NOMO-1 treated with dmso at 0.1 percent for 144 hours (cell line): Measurements from ENCODE around the gene LRRC36.

Experiments
- DNase-seq: peaks from one replicate; lab custom pipeline; 2025; ENCODE audit not compliant: unreplicated experiment; lab: John Stamatoyannopoulos, UW

LRRC36 gene

GRCh38 chr16:67326472-67327309, at the start of gene LRRC36, which contains the start of gene KCTD19:
LRRC36 (plus strand) TSS chr16:67326815; CDS start chr16:67326863, 48 bp downstream.
KCTD19 (minus strand) TSS chr16:67326741; CDS start chr16:67326707, 34 bp downstream.
- no peak for DNase-seq

DNA sequence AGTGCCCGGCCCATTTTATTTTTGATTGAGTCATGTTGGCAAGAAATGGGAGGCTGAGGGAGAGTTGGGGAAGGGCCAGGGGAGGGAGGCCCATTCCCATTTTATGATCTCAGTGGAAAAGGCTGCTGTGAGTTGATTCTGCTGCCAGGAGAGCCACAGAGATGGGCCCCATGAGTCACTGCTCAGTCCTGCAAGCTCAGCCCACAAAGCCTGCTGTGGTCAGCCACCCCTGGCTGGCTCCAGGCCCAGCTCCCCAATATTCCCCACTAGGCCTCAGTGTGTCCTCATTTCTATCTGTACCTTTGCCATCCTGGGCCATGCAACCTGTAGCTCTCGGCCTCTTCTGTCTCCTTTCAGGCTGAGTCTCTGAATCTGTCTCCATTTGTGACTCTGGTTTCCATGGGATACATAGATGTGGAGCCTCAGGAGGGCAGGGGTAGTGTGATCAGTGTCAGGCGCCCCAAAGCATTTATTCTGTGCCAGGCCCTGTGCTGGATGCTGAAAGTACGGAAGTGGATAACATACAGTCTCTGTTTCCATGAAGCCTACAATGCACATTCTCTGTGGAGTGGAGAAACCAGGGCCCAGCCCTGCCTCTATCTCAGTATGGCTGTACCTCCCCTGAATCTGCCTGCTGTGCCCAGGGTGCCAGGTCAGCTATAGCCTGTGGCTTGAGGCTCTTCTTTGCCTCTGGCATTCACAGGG, 49.2 kb upstream of the LRRC36 start:
- DNase-seq, result no peak

GRCh38 chr16:67277999-67278772, 48.4 kb upstream of the LRRC36 start:
- no peak for DNase-seq

GRCh38 chr16:67278773-67279295, 47.8 kb upstream of the LRRC36 start:
- DNase-seq, result no peak

- peak; percentile 73 for DNase-seq
These were observed 47.1 kb upstream of the LRRC36 start, which contains the start of gene PLEKHG4 for GRCh38 chr16:67279296-67280089. PLEKHG4 (plus strand) TSS chr16:67279532; CDS start chr16:67280045, 513 bp downstream.

GRCh38 chr16:67280090-67281015, 46.3 kb upstream of the LRRC36 start:
- no peak for DNase-seq

GRCh38 chr16:67281536-67282446, 44.8 kb upstream of the LRRC36 start:
- no peak for DNase-seq

- DNase-seq, result no peak
These were observed 44.2 kb upstream of the LRRC36 start for GRCh38 chr16:67282447-67282805.

DNA sequence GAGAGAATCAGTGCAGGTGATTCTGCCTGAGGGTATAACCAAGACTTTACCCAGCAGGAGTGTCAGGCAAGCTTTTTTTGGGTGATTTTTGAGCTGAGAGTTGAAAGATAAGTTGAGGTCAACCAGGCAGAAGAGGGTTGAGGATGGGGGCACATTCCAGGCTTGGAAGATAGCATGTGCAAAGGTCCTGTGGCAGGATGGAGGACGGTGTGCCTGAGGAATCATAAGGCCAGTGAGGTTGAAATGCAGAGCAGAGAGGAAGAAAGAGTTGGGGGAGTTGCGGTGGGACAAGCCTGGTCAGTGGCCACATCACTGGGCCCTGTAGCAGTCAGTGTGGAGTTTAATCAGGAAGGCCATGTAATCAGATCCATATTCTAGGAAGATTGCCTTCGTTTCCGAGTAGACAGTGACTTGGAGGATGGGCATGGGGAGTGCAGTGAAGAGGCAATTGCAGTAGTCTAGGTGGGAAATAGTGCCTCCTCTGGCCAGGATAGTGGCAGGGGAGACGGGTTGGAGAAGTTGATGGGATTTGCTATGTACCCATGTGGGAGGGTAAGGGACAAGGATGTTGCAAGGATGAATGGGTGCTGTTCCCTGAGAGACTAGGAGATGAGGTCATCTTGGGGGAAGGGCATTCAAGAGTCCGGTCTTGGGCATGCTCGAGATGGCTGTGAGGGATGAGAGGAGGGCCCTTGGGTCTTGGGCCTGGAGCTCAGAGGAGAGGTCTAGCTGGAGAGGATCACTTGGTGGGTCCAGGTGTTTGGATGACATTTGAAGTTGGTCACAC, 43.4 kb upstream of the LRRC36 start:
- no peak for DNase-seq

- no peak for DNase-seq
These were observed 42.6 kb upstream of the LRRC36 start for GRCh38 chr16:67283826-67284555.

DNA sequence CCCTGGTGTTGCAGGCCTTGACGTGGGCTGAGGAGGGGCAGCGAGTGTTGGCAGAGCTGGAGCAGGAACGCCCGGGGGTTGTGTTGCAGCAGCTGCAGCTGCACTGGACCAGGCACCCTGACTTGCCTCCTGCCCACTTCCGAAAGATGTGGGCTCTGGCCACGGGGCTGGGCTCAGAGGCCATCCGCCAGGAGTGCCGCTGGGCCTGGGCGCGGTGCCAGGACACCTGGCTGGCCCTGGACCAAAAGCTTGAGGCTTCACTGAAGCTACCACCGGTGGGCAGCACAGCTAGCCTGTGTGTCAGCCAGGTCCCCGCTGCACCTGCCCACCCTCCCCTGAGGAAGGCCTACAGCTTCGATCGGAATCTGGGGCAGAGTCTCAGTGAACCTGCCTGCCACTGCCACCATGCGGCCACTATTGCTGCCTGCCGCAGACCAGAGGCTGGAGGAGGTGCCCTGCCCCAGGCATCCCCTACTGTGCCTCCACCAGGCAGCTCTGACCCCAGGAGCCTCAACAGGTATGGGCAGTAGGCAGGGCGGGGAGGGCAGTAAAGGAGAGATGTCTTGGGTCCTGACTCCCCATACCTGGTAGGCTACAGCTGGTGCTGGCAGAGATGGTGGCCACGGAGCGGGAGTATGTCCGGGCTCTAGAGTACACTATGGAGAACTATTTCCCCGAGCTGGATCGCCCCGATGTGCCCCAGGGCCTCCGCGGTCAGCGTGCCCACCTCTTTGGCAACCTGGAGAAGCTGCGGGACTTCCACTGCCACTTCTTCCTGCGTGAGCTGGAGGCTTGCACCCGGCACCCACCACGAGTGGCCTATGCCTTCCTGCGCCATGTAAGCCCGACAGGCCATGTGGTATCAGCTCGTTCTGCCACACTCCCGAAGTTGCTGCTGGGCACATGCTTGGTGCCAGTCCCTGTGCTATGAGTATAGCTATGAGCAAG, 41.6 kb upstream of the LRRC36 start:
- DNase-seq, result no peak

DNA sequence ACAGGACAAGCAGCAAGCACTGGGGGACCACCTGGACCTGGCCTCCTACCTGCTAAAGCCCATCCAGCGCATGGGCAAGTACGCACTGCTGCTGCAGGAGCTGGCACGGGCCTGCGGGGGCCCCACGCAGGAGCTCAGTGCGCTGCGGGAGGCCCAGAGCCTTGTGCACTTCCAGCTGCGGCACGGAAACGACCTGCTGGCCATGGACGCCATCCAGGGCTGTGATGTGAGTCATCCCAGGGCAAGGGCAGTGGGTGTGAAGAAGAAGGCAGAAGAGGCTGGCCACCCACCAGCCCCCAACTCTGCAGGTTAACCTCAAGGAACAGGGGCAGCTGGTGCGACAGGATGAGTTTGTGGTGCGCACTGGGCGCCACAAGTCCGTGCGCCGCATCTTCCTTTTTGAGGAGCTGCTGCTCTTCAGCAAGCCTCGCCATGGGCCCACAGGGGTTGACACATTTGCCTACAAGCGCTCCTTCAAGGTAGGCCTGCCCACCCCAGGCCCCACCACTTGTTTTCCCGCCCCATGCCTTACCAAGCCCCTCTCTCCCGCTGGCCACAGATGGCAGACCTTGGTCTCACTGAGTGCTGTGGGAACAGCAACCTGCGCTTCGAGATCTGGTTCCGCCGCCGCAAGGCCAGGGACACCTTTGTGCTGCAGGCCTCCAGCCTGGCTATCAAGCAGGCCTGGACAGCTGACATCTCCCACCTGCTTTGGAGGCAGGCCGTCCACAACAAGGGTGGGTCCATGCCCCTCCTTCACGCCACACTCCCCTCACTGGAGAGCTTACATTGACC, 40.0 kb upstream of the LRRC36 start:
- no peak for DNase-seq

GRCh38 chr16:67287960-67288359, 38.7 kb upstream of the LRRC36 start:
- no peak for DNase-seq

DNA sequence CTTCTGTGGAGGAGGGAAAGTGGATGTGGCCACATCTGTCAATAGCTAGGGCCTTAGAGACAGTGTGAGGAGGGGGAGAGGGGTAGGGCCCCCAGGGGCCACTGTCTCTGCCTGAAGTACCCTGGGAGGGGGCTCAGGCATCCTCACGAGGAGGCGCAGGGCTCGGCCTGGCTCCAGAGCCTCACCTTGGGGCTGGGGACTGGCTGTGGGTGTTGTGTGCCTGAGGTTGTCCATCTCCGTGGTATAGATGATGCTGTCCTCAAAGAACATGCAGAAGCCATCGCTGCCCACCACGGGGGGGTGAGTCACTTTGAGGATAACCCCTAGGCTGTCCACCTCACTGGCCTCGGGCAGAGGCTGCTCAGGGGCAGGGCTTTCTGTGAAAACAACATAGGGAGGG, 35.2 kb upstream of the LRRC36 start:
- DNase-seq, result no peak
